Fibroblast of lung (primary cell): ENCODE measurements around the gene HCFC2. TPM values are rescaled to one million over a fixed set of nuclear protein-coding genes. Genes with fewer than 3 reads are reported as not detected.
A peak's percentile ranks its signal among the peaks of the same experiment; 100 is the strongest.

Source experiments
- DNase-seq, 2 donors: peaks; one replicate each; pipeline versions ENCODE4 v3.0.0 to v3.0.0-alpha.2; 2010; ENCODE audit warnings: low read depth in 2 of 2
- H2AFZ ChIP-seq: 2 replicates; pipeline ENCODE4 v1.5.1; 2012; ENCODE audit warnings: low read length, control low read depth, inconsistent platforms
- H3K27ac ChIP-seq: 2 replicates; pipeline ENCODE4 v1.5.1; 2011; ENCODE audit warnings: low read length, control low read depth; ENCODE audit not compliant: insufficient read depth
- H3K27me3 ChIP-seq: 2 replicates; pipeline ENCODE4 v1.5.1; 2011; ENCODE audit warnings: mild to moderate bottlenecking, low read length; ENCODE audit not compliant: control insufficient read depth, insufficient read depth
- H3K36me3 ChIP-seq: 2 replicates; pipeline ENCODE4 v1.5.1; 2011; ENCODE audit warnings: low read length; ENCODE audit not compliant: control insufficient read depth, insufficient read depth
- H3K4me1 ChIP-seq: 2 replicates; pipeline ENCODE4 v1.5.1; 2011; ENCODE audit warnings: low read length; ENCODE audit not compliant: control insufficient read depth, insufficient read depth; ENCODE audit errors: extremely low read depth
- H3K4me2 ChIP-seq: 2 replicates; pipeline ENCODE4 v1.5.1; 2011; ENCODE audit warnings: low read length, control low read depth; ENCODE audit not compliant: insufficient read depth; ENCODE audit errors: extremely low read depth
- H3K4me3 ChIP-seq, 4 experiments: fragments of 200-600 bp in 1 of 4; sonication (generic) in 1 of 4; replicated peaks in 1 of 4; 2 replicates each; pipeline ENCODE4 v1.5.1; 2011 to 2016; ENCODE audit warnings: low read length in 4 of 4, low read depth in 3 of 4, mild to moderate bottlenecking in 3 of 4, control low read depth in 2 of 4, inconsistent platforms in 1 of 4, mixed read lengths in 1 of 4; ENCODE audit not compliant: insufficient read depth in 1 of 4; ENCODE audit errors: control extremely low read depth in 1 of 4
- H3K79me2 ChIP-seq: 2 replicates; pipeline ENCODE4 v1.5.1; 2012; ENCODE audit warnings: mild to moderate bottlenecking, low read length, inconsistent platforms; ENCODE audit not compliant: control insufficient read depth, insufficient read depth
- H3K9ac ChIP-seq: 2 replicates; pipeline ENCODE4 v1.5.1; 2011; ENCODE audit warnings: mild to moderate bottlenecking, low read length, control low read depth; ENCODE audit not compliant: insufficient read depth
- H3K9me3 ChIP-seq: 2 replicates; pipeline ENCODE4 v1.5.1; 2012; ENCODE audit warnings: low read depth, low read length; ENCODE audit not compliant: control insufficient read depth, insufficient read depth
- H4K20me1 ChIP-seq: 2 replicates; pipeline ENCODE4 v1.5.1; 2011; ENCODE audit warnings: low read length; ENCODE audit not compliant: control insufficient read depth, insufficient read depth; ENCODE audit errors: extremely low read depth
- CTCF ChIP-seq, 2 donors: IDR thresholded peaks in 1 of 2; conservative IDR thresholded peaks in 1 of 2; 1 replicate in 1 of 2; 2 replicates in 1 of 2; pipeline ENCODE4 v1.5.1; 2011 to 2012; ENCODE audit warnings: low read length in 2 of 2, control low read depth in 1 of 2, inconsistent platforms in 1 of 2, low read depth in 1 of 2, mild to moderate bottlenecking in 1 of 2
- EZH2 ChIP-seq: IDR thresholded peaks from 2 replicates; pipeline ENCODE4 v1.5.1; 2012; ENCODE audit warnings: low read length, control low read depth, mild to moderate bottlenecking; ENCODE audit errors: missing control alignments
- polyA plus RNA-seq, 2 donors: library from polyadenylated mRNA; depleted of rRNA in 1 of 2; stranded (reverse) in 1 of 2; unstranded in 1 of 2; fragments of >200 nt; gene quantifications; 2 replicates each; pipeline ENCODE4 v1.2.1, GENCODE V29; 2011 to 2012; ENCODE audit warnings: missing spikeins in 1 of 2
- total RNA-seq: library from RNA; depleted of rRNA; stranded (reverse); fragments of >200 nt; gene quantifications from 2 replicates; pipeline ENCODE4 v1.2.1, GENCODE V29; 2014

HCFC2 gene
- total and polyA plus RNA-seq, 2 donors (not counting 1 experiment from before 2014, with no cell fraction given), result 27.0 to 36.2 TPM

DNA sequence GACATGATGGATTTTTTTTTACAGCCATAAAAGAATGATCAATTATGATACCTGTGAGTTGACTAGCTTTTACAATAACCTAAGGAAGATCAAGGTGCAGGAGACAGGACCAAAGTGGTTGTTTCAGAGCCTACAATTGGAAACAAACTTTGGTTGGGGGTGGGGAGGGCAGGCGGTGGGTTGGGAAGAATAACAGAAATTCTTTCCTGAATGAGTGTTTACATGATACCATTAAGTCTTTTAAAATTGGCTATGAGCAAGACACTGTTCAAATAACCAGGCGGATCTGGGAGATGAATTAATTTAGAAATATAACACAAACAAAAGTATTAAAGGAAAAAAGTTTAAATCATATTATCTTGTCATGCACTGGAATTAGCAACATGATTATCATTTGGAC lies 66.4 kb downstream of the HCFC2 start:
- H3K4me1 ChIP-seq, result peaks cover 14% of the 10 kb centered on the region
- peak in 1 of 2 donors; percentile 40 for DNase-seq
- H3K79me2 ChIP-seq, result peaks cover 40% of the 10 kb centered on the region

GRCh38 chr12:104131609-104132008 lies 67.3 kb downstream of the HCFC2 start:
- Histone ChIP-seq H2AFZ (no peak overlapping the region), H3K36me3 (peaks cover 7% of the 10 kb centered on the region), H3K4me3 (no peak overlapping the region), H3K79me2 (peaks cover 48% of the 10 kb centered on the region), H3K9ac (no peak overlapping the region), H3K9me3 (no peaks in the 10 kb centered on the region), H3K27me3 (no peaks in the 10 kb centered on the region), H3K4me1 (peaks cover 14% of the 10 kb centered on the region), H3K27ac (no peak overlapping the region), H3K4me2 (peak overlapping the region; percentile 23), H4K20me1 (peaks cover 2% of the 10 kb centered on the region)
- DNase-seq, result no peak
- TF ChIP-seq CTCF (conservative IDR thresholded peaks at IDR 0.05 in 1 of 2, IDR thresholded peaks at IDR 0.05 in 1 of 2; ENCODE audit: low read depth in 1 of 2, low read length in 2 of 2) (no peak), EZH2 (no peak)

More for the DNA sequence above, 66.4 kb downstream of the HCFC2 start:
- no peak overlapping the region for H3K27ac ChIP-seq
- no peaks in the 10 kb centered on the region for H3K9me3 ChIP-seq
- no peaks in the 10 kb centered on the region for H3K27me3 ChIP-seq
- H3K9ac ChIP-seq, result no peak overlapping the region
- H4K20me1 ChIP-seq, result peaks cover 2% of the 10 kb centered on the region
- peaks cover 7% of the 10 kb centered on the region for H3K36me3 ChIP-seq
- peak overlapping the region; percentile 40 for H3K4me2 ChIP-seq
- no peak for TF ChIP-seq CTCF (conservative IDR thresholded peaks at IDR 0.05 in 1 of 2, IDR thresholded peaks at IDR 0.05 in 1 of 2; ENCODE audit: low read depth in 1 of 2, low read length in 2 of 2)
- no peak for TF ChIP-seq EZH2
- H3K4me3 ChIP-seq, result peak overlapping the region in 1 of 4 experiments; percentile 10
- H2AFZ ChIP-seq, result no peak overlapping the region

- Histone ChIP-seq H3K4me2 (no peak overlapping the region), H3K4me1 (peaks cover 14% of the 10 kb centered on the region)
Measured at GRCh38 chr12:104132351-104132956, 68.1 kb downstream of the HCFC2 start.

More at GRCh38 chr12:104132351-104132956, 68.1 kb downstream of the HCFC2 start:
- TF ChIP-seq EZH2 (no peak), CTCF (conservative IDR thresholded peaks at IDR 0.05 in 1 of 2, IDR thresholded peaks at IDR 0.05 in 1 of 2; ENCODE audit: low read depth in 1 of 2, low read length in 2 of 2) (no peak)
- H3K27ac ChIP-seq, result no peak overlapping the region
- DNase-seq, result no peak
- no peak overlapping the region for H3K9ac ChIP-seq
- peaks cover 7% of the 10 kb centered on the region for H3K36me3 ChIP-seq
- H3K79me2 ChIP-seq, result peaks cover 55% of the 10 kb centered on the region
- H4K20me1 ChIP-seq, result peaks cover 2% of the 10 kb centered on the region
- no peaks in the 10 kb centered on the region for H3K9me3 ChIP-seq
- no peaks in the 10 kb centered on the region for H3K27me3 ChIP-seq
- no peak overlapping the region for H3K4me3 ChIP-seq
- H2AFZ ChIP-seq, result no peak overlapping the region
